Esophagus muscularis mucosa (tissue), 4 donors: ENCODE results near the gene LRP5. TPM values are rescaled to one million over a fixed set of nuclear protein-coding genes. Genes with fewer than 3 reads are reported as not detected.
"Not testable (repeated sequence)": the region's sequence is repeated elsewhere in the genome, so short reads cannot be mapped to it uniquely, and the experiment has no call there.

Source experiments
- DNase-seq: peaks from one replicate; pipeline ENCODE4 v3.0.0-alpha.2; 2017; ENCODE audit errors: extremely low spot score
- H3K27ac ChIP-seq, 4 donors: fragments of 200-600 bp; sonication (generic); replicated peaks in 1 of 4; 1 replicate in 3 of 4; 2 replicates in 1 of 4; pipeline ENCODE4 v1.5.1; 2016 to 2019; ENCODE audit warnings: mild to moderate bottlenecking in 1 of 4
- H3K27me3 ChIP-seq, 4 donors: fragments of 200-600 bp; sonication (generic); one replicate each; pipeline versions ENCODE4 v1.5.1 to v1.6.0; 2016 to 2019
- H3K36me3 ChIP-seq, 4 donors: fragments of 200-600 bp; sonication (generic); one replicate each; pipeline ENCODE4 v1.5.1; 2016 to 2019
- H3K4me1 ChIP-seq, 4 donors: fragments of 200-600 bp; sonication (generic); one replicate each; pipeline ENCODE4 v1.5.1; 2016 to 2019
- H3K4me3 ChIP-seq, 4 donors: fragments of 200-600 bp; sonication (generic); 1 replicate in 2 of 4; 2 replicates in 2 of 4; pipeline ENCODE4 v1.5.1; 2016 to 2019; ENCODE audit warnings: mild to moderate bottlenecking in 4 of 4, moderate library complexity in 1 of 4
- H3K9me3 ChIP-seq, 4 donors: fragments of 200-600 bp; sonication (generic); 1 replicate in 3 of 4; 2 replicates in 1 of 4; pipeline ENCODE4 v1.5.1; 2016 to 2019
- CTCF ChIP-seq, 3 experiments: fragments of 200-600 bp in 2 of 3; fragments of 450-650 bp in 1 of 3; sonication (generic) in 2 of 3; IDR thresholded peaks; one replicate each; pipeline ENCODE4 v1.5.1; 2017 to 2019; ENCODE audit warnings: antibody characterized with exemption in 3 of 3, mild to moderate bottlenecking in 2 of 3, moderate library complexity in 1 of 3
- EP300 ChIP-seq: sonication (generic); formaldehyde crosslinking; IDR thresholded peaks from one replicate; pipeline ENCODE4 v1.6.1; 2017; ENCODE audit warnings: antibody characterized with exemption
- POLR2A ChIP-seq: fragments of 450-650 bp; IDR thresholded peaks from one replicate; pipeline ENCODE4 v1.6.1; 2017; ENCODE audit warnings: antibody characterized with exemption, moderate library complexity, mild to moderate bottlenecking, low read depth
- POLR2AphosphoS5 ChIP-seq, 2 donors: sonication (generic); formaldehyde crosslinking; IDR thresholded peaks; one replicate each; pipeline ENCODE4 v1.6.1; 2017; ENCODE audit warnings: antibody characterized with exemption in 2 of 2
- WGBS: methylation state at CpG from one replicate; pipeline ENCODE4 v1.1.5; 2018; 5-methylcytosine and 5-hydroxymethylcytosine counted together
- intact Hi-C: fragments of 100-400 bp; cut with DNase I; formaldehyde crosslinking; loops from one replicate; pipeline ENCODE4 v1.15.1; 2023
- total RNA-seq, 4 donors: library from RNA; depleted of rRNA; stranded (reverse); fragments of >200 nt; gene quantifications; one replicate each; pipeline versions ENCODE4 v1.1.0 to v1.2.1, GENCODE V29; 2016

LRP5 gene
- total RNA-seq, 4 donors from 2014 or later, result 34.0 to 78.4 (median 56.2) TPM

GRCh38 chr11:68279676-68280075 lies 32.7 kb upstream of the LRP5 start:
- H3K4me1 ChIP-seq, result no peaks in the 10 kb centered on the region
- no peak for TF ChIP-seq EP300
- TF ChIP-seq CTCF (IDR thresholded peaks at IDR 0.05), result no peak
- TF ChIP-seq POLR2AphosphoS5 (IDR thresholded peaks at IDR 0.05), result no peak
- no peak for TF ChIP-seq POLR2A
- no peak overlapping the region for H3K27ac ChIP-seq
- H3K36me3 ChIP-seq, result no peaks in the 10 kb centered on the region
- no peaks in the 10 kb centered on the region for H3K27me3 ChIP-seq
- intact Hi-C loops, result no loop called here
- H3K9me3 ChIP-seq, result no peaks in the 10 kb centered on the region
- 71% methylated on average over 5 of the region's 5 CpGs for WGBS
- H3K4me3 ChIP-seq, result no peak overlapping the region
- no peak for DNase-seq

- DNase-seq, result no peak
- Histone ChIP-seq H3K27ac (no peak overlapping the region), H3K4me1 (no peaks in the 10 kb centered on the region), H3K36me3 (no peaks in the 10 kb centered on the region), H3K27me3 (no peaks in the 10 kb centered on the region), H3K9me3 (no peaks in the 10 kb centered on the region), H3K4me3 (no peak overlapping the region)
- no peak for TF ChIP-seq CTCF (IDR thresholded peaks at IDR 0.05)
- TF ChIP-seq POLR2A, result no peak
- TF ChIP-seq EP300, result no peak
- TF ChIP-seq POLR2AphosphoS5 (IDR thresholded peaks at IDR 0.05), result no peak
- 67% methylated on average over 14 of the region's 15 CpGs for WGBS
- intact Hi-C loops, result no loop called here
Measured at GRCh38 chr11:68282141-68282860, 30.1 kb upstream of the LRP5 start.

GRCh38 chr11:68282861-68283230 lies 29.5 kb upstream of the LRP5 start:
- Histone ChIP-seq H3K27me3 (no peaks in the 10 kb centered on the region), H3K27ac (no peak overlapping the region), H3K9me3 (no peaks in the 10 kb centered on the region), H3K4me1 (no peaks in the 10 kb centered on the region), H3K36me3 (no peaks in the 10 kb centered on the region), H3K4me3 (no peak overlapping the region)
- WGBS, result 90% methylated on average over 14 of the region's 14 CpGs
- TF ChIP-seq POLR2AphosphoS5 (IDR thresholded peaks at IDR 0.05) (no peak), POLR2A (no peak), CTCF (IDR thresholded peaks at IDR 0.05) (no peak), EP300 (no peak)
- intact Hi-C loops, result no loop called here
- DNase-seq, result no peak

GRCh38 chr11:68284588-68284987 lies 27.8 kb upstream of the LRP5 start:
- WGBS, result 87% methylated on average over 3 of the region's 3 CpGs

GRCh38 chr11:68287419-68287818 lies 25.0 kb upstream of the LRP5 start:
- H3K36me3 ChIP-seq, result no peaks in the 10 kb centered on the region
- no peaks in the 10 kb centered on the region for H3K27me3 ChIP-seq
- H3K4me1 ChIP-seq, result no peaks in the 10 kb centered on the region
- H3K27ac ChIP-seq, result no peak overlapping the region
- no peak overlapping the region for H3K4me3 ChIP-seq
- intact Hi-C loops, result no loop called here
- no peak for DNase-seq
- no peak for TF ChIP-seq EP300
- no peak for TF ChIP-seq POLR2AphosphoS5 (IDR thresholded peaks at IDR 0.05)
- TF ChIP-seq POLR2A, result no peak
- TF ChIP-seq CTCF (IDR thresholded peaks at IDR 0.05), result no peak
- 93% methylated on average over 8 of the region's 8 CpGs for WGBS
- H3K9me3 ChIP-seq, result no peaks in the 10 kb centered on the region

More at GRCh38 chr11:68284588-68284987, 27.8 kb upstream of the LRP5 start:
- DNase-seq, H3K9me3 ChIP-seq, H3K4me1 ChIP-seq, intact Hi-C loops, H3K4me3 ChIP-seq, H3K27ac ChIP-seq, H3K36me3 ChIP-seq, H3K27me3 ChIP-seq: not testable (repeated sequence)
